ENCODE measurements around the gene PLEKHA5.
"Not testable (repeated sequence)": the region's sequence is repeated elsewhere in the genome, so short reads cannot be mapped to it uniquely, and the experiment has no call there.

PLEKHA5 gene

DNA sequence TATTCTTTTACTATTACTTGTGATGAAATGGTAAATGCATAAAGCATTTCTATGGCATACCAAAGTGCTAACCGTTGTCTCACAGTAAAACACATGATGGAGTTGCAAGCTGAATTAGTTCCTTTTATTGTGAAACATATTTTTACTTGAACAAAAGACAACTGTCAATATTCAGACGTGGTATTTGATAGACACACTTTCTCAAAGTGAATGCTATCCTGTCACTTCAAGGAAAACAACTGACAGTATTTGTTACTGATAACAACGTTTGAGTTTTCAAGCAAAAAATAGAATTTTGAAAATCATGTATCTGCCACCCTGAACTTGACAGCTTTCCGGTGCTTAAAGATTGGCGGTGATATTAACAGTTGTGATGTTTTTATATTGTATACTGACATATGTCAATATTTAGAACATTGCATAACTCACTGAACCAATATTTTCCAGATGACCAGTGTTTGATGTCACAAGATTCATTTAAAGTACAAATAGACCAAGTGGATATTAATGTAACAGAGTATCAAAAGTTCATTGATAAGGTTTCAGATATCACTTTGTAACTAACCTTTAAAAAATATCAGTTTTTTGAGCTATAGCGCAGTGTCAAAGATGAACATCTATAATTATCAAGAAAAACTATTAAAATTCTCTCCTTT, 156.4 kb downstream of the PLEKHA5 start:
- no peak for DNase-seq

DNA sequence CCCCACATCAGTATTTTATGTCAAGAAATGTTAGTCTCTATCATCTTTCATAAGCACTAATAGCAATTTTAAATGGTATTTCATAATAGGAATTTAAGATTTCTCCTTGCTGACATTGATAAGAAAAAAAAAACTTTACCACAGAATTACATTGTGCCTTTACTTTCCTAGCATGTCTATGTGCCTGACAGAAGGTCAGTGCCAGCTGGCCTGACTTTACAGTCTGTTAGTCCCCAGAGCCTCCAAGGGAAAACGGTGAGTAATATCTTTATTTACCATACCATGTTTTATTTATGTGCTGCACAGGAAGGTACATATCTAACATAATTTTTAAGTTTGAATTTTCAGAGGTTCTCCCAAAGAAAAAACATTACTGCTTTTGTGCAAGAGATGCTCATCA, 157.8 kb downstream of the PLEKHA5 start:
- DNase-seq = no peak

DNA sequence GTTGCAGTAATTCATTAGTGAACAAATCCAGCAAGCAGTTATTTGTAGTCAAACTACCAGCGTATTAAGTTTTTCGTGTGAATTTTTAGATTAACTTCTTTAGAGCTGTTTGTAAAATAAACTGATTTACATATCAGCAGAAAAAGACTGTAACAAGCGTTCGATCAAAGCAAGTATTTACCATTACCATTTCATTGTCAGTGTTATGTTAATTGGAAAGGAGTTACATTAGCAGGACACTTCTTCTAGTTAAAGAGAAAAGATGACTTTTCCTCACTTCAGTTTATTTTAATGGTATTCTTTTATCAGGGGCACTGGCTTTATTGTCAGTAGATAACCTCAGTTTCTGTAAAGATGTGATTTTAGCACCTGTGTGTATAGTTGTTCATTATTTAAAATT, 158.6 kb downstream of the PLEKHA5 start:
- no peak for DNase-seq

DNA sequence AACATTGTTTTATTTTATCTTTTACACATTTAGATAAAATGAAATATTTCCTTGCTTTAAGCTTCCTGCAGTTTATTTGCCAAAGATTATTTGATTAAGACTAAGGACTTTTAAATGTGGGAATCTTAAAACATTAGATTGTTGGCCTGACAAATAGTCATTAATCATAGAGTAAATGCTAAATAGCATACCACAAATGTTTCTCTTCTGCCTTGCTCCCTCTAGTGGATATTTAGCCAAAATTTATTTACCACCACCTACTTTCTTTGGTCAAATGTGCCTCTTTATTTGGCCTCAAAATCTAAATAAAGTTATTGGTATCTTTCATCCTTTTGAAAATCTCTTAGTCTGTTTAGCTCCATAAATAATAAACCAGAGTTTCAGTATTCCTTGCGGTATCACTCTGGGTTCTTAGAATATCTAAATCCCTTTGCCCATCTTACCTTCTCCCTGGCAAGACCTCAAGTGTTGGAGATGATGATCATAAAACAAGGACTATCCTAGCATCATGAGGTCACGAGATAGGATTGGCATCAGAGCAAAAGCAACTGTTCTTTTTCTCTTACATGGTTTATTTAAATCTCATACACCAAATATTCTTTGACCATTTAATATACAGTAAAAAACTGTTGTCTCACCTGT, 159.2 kb downstream of the PLEKHA5 start:
- DNase-seq = no peak

DNA sequence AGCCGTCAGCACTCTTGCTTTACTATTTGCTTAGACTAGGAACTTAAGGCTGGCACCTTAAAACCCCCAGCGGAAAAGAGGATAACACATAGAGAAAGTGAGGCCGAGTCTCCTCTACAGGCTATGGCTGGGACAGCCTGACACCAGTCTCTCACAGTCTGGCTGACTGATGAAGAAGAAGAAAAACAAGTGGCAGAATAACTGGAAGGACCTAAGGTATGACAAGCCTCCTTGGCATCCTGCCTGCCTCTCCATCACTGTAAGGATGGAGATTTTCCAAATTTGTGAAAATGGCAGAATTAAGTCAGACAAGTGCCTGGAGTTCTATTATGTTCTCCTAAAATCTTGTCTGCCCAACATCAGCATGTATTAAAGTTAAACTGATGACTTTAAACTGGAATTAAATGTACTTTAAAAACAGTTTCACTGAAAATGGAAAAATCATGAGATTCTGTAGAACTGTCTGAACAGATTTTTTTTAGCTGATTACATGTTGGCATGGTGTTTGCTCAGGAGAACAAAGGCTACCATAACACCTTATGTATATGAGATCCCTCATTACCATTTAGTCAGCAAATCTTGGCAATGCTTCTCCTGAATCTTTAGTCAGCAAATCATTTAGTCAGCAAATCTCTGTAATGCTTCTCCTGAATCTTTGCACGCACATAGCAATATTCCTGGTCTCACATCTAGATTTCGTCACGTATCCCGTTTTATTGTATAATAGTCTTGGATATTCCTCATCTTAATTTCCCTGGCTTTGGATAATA, 169.5 kb downstream of the PLEKHA5 start:
- no peak for DNase-seq

DNA sequence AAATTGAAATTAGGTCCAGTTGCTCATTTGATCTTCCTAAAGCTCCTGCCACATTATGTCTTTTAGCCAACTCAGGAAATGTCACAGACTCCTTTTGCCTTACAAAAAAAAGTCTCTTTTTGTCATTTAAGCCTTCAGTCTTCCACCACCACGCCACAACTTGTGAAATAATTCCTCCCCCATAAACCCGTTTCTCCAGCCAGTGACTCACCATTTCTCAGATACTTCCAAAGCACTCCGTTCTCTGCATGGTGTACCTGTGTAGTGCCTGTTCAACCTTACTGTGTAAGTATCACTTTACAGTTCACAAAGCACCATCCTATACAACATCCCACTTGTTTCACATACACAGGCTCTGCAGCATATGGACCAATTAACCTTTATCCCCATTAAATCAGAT, 170.2 kb downstream of the PLEKHA5 start:
- DNase-seq = no peak

DNA sequence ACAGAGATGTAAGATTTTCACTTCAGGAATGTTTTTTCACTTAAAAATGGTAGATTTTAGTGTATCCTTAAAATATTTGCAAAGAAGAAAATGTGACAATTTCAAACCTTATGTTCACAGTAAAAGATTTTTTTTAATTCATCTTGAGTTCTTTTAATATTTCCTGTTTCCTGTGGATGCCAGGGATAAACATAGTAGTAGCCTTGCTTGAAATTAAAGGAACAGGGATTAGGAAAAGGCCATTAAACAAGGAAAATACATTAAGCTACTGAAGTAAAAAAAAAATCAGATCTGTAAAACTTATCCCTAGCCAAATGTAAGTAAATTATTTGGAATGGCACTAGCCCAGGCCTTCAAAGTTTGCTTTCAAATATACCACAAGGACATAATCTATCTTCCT, 171.7 kb downstream of the PLEKHA5 start:
- DNase-seq = no peak

DNA sequence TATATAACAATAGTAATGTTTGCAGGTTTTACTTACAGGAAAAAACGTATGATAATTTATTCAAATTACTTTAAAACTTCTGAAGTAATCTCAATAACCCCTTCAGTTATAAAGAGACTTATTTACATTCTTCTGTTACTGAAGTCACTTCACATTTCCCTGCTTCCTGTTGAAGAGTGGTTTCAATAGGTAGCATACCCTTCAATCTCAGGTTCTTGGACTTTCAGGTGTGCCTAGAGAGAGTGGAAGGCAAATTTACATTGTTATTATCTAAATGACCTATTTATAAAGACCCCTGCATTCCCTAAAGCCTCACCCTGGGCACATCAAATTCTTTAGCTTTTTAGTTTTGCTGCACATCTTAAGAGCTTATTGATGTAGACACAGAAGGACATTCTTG, 172.2 kb downstream of the PLEKHA5 start:
- no peak for DNase-seq

DNA sequence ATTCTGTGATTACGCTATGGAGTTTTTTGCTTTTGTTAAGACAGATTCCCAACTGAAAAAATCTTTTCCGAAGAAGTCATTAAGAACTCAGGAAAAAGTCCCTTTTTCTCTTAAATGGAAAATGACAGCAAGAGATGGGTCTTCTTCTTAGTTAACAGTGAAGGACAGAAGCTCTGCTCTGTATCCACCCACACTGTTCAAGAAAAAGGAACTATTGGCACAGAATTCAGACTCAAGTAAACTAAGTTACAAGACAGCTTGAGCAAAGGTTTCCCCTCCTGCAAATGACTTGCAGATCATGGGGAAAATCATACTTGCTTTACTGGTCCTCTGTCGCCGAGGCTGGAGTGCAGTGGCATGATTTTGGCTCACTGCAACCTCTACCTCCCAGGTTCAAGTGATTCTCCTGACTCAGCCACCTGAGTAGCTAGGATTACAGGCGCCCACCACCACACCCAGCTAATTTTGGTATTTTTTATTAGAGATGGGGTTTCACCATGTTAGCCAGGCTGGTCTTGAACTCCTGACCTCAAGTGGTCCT, 172.6 kb downstream of the PLEKHA5 start:
- no peak for DNase-seq

DNA sequence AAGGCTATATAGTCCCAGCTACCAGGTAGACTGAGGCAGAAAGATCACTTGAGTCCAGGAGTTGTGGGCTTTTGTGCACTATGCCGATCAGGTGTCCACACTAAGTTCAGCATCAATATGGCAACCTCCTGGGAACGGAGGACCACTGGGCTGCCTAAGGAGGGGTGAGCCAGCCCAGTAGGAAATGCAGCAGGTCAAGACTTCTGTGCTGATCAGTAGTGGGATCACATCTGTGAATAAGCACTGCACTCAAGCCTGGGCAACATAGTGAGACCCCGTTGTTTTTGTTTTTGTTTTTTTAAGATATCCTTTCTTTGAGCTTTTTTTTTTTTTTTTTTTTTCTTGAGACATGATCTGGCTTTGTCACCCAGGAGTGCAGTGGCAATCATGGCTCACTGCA, 174.0 kb downstream of the PLEKHA5 start:
- no peak for DNase-seq

DNA sequence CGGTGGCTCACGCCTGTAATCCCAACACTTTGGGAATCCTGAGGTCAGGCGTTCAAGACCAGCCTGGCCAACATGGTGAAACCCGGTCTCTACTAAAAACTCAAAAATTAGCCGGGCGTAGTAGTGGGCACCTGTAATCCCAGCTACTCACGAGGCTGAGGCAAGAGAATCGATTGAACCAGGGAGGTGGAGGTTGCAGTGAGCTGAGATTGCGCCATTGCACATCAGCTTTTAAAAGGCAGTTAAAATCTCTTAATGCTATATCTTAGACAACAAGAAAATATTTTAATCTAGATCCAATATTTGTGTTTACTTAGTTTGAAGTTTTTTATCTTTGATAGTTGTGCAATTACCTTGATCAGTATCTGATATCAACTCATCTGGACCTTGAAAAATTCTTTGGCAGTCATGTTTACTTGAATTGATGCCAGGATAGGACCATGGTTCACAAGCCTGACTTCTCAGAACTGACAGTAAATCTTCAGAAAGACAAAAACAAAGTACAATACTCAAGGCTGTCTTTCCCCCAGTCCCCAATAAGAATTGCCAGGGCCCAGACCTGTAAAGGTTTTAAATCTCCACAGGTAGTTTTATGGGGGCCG, 174.7 kb downstream of the PLEKHA5 start:
- DNase-seq = no peak

DNA sequence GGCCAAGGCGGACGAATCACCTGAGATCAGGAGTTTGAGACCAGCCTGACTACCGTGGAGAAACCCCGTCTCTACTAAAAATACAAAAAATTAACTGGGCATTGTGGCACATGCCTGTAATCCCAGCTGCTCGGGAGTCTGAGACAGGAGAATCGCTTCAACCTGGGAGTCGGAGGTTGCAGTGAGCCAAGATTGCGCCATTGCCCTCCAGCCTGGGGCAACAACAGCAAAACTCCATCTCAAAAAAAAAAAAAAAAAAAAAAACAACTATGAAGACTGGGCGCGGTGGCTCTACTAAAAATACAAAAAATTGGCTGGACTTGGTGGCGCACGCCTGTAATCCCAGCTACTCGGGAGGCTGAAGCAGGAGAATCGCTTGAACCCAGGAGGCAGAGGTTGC, 176.1 kb downstream of the PLEKHA5 start:
- DNase-seq = not testable (repeated sequence)

DNA sequence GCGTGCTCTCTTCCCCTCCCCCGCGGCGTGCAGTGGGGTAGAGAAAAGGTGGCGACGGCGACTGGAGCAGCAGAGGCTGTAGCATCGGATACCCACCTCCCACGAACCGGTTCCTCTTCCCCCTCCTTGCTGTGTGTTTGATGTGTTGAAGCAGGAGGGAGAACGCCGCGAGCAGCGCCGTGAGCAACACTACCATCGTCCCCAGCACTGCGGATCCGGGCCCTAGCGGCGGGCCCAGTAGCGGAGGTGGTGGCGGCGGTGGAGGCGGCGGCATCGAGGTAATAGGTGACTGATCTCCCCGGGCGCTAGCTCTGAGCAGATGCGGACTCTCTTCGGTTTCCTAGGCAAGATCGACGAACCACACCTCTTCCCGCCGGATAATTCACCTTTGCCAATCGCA, 176.8 kb downstream of the PLEKHA5 start:
- no peak for DNase-seq

DNA sequence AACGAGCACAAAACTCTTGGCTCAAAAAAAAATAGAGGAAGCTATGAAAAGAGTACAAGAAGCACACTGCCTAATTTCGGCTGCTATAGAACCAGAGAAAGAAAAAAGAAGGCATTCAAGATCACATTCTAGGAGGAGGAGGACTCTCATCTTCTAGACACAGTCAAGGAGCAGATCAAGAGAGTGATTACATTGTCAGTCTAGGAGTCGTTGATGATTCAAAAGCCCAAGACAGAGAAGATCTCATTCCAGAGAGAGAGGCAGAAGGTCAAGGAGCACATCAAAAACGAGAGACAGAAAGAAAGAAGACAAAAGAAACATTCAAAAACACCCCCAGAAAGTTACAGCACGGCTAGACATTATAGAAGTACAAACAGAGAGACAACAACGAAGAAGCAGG, 177.9 kb downstream of the PLEKHA5 start:
- no peak for DNase-seq

DNA sequence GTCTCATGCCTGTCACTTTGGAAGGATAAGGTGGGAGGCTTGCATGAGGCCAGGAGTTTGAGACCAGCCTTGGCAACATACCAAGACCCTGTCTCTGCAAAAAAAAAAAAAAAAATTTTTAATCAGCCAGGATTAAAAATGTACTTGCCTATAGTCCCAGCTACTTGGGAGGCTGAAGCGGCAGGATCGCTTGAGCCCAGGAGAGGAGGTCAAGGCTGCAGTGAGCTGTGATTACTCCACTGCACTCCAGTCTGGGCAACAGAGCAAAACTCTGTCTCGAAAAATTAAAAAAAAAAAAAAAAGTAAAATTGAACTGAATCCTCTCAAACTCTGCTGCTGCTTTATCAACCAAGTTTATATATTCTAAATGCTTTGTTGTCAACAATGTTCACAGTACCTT, 181.6 kb downstream of the PLEKHA5 start:
- no peak for DNase-seq

DNA sequence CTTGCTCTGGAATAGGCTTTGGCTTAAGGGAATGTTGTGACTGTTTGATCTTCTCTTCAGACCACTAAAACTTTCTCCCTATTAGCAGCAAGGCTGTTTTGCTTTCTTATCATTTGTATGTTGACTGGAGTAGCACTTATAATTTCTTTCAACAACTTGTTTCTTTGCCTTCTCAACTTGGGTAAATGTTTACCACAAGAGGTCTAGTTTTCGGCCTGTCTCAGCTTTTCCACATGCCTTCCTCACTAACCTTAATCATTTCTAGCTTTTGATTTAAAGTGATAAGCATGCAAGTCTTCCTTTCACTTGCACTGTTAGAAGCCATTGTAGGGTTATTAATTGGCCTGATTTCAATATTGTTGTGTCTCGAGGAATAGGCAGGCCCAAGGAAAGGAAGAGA, 183.1 kb downstream of the PLEKHA5 start:
- DNase-seq = no peak

DNA sequence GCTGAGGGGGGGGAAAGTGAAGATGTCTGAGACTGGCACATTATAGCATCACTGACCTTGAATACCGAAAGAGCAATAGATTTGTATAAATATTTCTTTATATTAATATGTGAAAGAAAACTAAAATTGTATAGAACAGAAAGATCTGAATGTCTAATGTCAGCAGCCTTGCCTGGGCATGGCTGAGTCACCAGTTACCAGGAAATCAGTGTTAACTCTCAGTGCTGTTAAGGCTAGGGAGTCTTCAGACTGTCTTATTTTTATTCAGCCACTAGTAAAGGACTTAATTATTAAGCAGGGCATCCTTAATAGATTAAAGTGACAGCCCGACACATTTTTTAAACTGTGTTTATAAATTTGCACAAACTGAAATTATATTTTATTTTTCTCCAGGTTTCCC, 186.9 kb downstream of the PLEKHA5 start:
- DNase-seq = no peak

DNA sequence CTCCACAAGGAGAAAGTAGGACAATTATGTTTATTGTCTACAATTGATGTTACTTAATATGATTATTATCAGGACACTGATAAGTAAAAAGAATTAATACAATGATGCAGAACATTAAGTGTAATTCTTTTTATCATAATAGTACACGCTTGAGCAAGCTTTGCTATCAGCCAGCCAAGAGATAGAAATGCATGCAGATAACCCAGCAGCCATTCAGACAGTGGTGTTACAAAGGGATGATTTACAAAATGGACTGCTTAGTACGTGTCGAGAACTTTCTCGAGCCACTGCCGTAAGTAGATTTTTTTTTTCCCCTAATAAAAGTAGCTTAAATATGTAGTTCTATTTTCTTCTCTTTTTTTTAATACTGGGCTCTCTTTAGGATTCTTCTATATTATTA, 192.8 kb downstream of the PLEKHA5 start:
- no peak for DNase-seq

DNA sequence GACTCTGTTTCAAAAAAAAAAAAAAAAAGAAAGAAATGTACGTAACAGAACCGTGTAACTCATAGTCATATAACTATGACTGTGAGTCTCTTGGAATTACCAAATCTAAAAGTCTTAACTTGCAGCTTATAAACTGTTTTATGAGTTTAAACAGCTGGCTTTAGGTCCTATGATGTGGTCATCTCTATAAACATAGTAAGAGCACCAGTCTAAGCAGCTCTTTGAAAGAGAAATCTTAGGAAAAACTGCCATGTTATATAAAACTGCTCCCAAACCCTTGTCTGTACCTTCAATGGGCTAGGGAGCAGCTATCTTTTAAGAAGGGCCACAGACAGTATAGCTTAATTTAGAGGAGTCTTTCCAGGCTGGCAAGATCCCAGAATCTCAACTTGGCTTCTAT, 194.3 kb downstream of the PLEKHA5 start:
- no peak for DNase-seq

DNA sequence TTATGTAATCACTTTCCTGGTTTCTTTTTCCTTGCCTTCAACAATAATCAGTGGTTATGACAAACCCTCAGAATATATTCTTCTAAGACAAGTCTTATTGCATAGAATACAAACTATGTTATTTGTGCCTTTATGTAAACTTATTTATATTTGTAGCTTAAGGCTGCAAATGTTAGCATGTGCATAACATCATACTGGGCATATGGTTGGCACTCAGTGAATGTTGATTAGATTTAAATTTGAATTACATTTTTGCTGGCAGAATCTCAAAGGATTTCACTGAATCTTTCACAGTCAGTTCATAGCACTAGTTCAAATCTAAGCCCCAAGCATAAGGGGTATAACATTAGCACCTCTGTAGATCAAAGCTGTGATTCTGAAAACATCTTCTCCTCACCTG, 196.6 kb downstream of the PLEKHA5 start:
- no peak for DNase-seq

DNA sequence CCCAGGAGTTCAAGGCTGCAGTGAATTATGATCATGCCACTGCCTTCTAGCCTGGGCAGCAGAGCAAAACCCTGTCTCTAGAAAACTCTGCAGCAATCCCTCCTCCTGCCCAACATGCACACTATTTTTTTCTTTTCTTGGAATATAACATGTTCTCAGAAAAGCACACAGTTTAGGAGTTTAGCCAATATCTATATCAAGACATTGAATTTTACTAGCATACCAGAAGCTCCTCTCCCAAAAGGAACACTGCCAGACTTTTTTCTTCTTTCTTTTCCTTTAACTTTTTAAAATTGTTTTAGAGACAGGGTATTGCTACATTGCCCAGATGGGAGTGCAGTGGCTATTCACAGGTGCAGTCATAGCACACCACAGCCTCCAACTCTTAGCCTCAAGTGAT, 202.7 kb downstream of the PLEKHA5 start:
- no peak for DNase-seq

DNA sequence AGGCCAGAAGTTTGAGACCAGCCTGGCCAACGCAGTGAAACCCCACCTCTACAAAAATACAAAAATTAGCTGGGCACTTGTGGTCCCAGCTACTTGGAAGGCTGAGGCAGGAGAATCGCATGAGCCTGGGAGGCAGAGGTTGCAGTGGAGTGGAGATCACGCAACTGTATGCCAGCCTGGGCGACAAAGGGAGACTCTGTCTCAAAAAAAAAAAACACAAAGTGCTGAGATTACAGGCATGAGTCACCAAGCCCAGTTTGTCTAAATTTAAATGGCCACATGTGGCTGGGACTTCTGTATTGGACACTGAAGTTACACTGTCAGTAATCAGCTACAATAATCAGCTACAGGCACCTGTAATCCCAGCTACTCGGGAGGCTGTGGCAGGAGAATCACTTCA, 208.9 kb downstream of the PLEKHA5 start:
- no peak for DNase-seq

DNA sequence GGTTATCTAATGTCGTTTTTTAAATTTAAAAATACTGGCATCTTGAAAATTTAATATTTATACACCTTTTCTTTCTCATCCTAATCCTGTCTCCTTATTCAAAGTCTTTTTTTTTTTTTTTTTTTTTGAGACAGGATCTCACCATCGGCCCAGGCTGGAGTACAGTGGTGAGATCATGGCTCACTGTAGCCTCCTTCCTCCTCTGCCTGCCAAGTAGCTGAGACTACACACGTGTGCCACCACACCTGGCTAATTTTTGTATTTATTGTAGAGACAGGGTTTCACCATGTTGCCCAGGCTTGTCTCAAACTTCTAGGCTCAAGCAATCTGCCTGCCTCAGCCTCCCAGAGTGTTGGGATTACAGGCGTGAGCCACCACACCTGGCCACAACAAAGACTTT, 221.3 kb downstream of the PLEKHA5 start:
- not testable (repeated sequence) for DNase-seq

DNA sequence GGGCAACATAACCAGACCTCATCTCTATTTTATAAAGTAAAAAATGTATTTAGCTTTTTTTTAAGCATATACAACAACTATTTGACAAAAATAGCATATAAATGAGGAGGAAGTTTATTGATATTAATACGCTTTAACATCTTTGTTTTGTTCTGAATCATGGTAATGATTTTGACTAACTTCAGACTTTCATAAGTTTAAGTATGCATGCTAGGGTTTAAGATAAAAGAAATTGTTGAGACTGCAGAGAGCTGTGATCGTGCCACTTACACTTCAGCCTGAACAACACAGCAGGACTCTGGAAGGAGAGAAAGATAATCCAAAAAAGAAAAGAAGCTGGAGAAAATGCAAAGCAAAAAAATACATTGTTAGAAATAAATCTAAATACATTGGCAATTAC, 221.8 kb downstream of the PLEKHA5 start:
- no peak for DNase-seq
